ENCODE measurements around the gene TRIM47. TPM values are rescaled to one million over a fixed set of nuclear protein-coding genes. Genes with fewer than 3 reads are reported as not detected.

The TRIM47 gene, protein sequence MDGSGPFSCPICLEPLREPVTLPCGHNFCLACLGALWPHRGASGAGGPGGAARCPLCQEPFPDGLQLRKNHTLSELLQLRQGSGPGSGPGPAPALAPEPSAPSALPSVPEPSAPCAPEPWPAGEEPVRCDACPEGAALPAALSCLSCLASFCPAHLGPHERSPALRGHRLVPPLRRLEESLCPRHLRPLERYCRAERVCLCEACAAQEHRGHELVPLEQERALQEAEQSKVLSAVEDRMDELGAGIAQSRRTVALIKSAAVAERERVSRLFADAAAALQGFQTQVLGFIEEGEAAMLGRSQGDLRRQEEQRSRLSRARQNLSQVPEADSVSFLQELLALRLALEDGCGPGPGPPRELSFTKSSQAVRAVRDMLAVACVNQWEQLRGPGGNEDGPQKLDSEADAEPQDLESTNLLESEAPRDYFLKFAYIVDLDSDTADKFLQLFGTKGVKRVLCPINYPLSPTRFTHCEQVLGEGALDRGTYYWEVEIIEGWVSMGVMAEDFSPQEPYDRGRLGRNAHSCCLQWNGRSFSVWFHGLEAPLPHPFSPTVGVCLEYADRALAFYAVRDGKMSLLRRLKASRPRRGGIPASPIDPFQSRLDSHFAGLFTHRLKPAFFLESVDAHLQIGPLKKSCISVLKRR
- 40.4 and 54.2 TPM in 2 replicates for total RNA-seq (2014; rRNA removed; shearing (Covaris generic); ENCODE audit: low replicate concordance)

DNA sequence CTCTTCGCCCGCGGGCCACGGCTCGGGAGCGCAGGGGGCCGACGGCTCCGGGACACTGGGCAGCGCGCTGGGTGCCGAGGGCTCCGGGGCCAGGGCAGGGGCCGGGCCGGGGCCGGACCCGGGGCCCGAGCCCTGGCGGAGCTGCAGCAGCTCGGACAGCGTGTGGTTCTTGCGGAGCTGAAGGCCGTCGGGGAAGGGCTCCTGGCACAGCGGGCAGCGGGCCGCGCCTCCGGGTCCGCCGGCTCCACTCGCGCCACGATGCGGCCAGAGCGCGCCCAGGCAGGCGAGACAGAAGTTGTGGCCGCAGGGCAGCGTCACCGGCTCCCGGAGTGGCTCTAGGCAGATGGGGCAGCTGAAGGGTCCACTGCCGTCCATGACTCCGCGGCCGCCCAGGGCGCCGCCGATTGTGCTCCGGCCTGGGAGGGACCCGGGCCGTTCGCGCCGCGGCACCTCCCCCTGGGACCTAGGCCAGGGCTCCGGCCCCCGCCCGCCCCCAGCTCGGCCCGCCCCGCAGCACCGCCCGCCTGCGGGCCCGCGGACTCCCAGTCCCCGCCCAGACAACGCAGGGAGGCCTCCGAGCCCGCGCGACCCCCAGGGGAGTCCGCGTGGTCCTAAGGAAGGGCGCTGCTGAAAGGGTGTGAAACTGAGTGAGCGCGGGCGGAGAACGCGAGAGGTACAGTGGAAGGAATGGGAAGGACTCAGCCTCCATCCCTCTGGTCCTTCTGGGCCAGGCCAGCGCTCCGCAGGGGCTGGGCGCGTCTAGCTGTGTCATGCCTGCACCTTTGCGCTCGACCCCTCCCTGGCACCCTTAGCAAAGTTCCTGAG lies at the start of gene TRIM47:
TRIM47 (minus strand) TSS at position 408 of the 825 bp plus-strand sequence; CDS start at position 375, 33 bp downstream.
- H3K9me3 ChIP-seq = no peaks in the 10 kb centered on the region
- H3K4me3 ChIP-seq = peak within 1 kb of the TSS; percentile 59
- H3K36me3 ChIP-seq = peaks cover 24% of the 10 kb centered on the region
- H3K27me3 ChIP-seq = no peaks in the 10 kb centered on the region
- peak; percentile 77 for DNase-seq

DNA sequence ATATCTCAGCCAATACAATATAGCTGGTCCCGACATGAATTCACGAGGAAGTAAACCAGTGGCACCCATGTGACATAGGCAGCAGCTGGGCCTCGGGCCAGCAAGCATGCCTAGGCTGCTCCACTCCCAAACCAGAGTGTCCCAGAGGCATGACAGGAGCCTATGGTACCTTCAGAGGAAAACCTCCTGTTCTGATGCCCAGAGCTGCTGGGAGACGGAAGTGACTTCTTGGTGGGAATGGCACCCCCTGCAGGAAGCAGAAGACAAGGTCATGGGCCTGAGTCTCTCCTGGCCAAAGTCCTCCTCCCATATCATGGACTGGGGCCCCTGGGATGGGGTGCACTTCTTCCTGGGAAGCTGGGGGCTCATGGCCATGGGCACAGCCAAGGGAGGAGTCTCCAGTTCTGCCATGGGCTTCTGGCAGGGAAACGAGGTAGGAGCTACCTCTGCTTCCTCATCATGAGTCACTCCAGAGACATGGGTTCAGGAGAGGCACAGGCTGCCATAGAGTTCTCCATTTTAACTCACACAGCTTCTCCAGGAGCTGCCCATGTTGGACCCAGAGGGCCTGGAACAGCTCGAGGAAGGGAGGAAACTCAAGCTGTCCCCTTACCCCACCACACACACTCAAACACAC lies 49.0 kb upstream of the TRIM47 start:
- no peaks in the 10 kb centered on the region for H3K27me3 ChIP-seq
- peaks cover 8% of the 10 kb centered on the region for H3K36me3 ChIP-seq
- no peak overlapping the region for H3K4me3 ChIP-seq
- DNase-seq = no peak
- no peaks in the 10 kb centered on the region for H3K9me3 ChIP-seq

DNA sequence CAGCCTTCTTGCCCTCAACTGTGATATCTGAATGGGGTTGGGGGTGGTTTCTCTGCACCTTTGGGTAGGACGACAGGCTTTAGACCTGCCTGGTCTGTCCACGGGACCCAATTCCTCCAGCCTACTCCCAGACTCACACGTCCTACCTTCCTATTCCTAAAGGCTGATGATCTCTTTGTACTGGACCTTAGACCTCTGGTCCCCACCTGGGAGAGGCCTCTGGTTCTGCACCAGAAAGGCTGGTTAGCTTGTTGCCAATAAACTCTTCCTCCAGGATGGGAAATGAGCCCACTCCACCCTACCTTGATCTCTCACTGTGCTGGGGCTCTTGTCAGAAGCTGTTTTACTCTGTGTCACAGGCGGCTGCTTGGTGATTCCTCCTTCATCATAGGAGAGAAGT lies 48.1 kb upstream of the TRIM47 start:
- DNase-seq = no peak
- no peak overlapping the region for H3K4me3 ChIP-seq
- no peaks in the 10 kb centered on the region for H3K27me3 ChIP-seq
- no peaks in the 10 kb centered on the region for H3K9me3 ChIP-seq
- H3K36me3 ChIP-seq = peaks cover 8% of the 10 kb centered on the region

DNA sequence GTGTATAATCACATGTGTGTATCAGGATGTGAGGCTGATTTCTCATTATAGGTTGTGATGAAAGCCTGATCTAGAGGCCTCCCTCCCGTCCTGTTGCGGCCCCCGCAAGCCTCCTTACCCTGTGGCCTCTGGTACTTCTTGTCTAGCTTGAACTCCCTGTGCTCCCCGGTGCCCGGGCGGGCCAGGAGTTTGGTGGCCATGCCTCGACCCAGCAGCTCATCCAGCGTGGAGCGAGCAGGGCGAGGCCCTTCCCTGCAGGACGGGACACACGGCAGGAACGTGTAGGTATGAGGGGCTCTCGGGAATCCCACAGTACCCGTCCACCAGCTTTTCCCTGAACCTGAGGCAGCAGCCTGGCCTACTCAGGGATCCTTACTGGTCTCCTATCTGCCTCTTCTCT lies 47.5 kb upstream of the TRIM47 start:
- Histone ChIP-seq H3K27me3 (no peaks in the 10 kb centered on the region), H3K36me3 (peaks cover 8% of the 10 kb centered on the region), H3K4me3 (no peak overlapping the region), H3K9me3 (no peaks in the 10 kb centered on the region)
- no peak for DNase-seq

DNA sequence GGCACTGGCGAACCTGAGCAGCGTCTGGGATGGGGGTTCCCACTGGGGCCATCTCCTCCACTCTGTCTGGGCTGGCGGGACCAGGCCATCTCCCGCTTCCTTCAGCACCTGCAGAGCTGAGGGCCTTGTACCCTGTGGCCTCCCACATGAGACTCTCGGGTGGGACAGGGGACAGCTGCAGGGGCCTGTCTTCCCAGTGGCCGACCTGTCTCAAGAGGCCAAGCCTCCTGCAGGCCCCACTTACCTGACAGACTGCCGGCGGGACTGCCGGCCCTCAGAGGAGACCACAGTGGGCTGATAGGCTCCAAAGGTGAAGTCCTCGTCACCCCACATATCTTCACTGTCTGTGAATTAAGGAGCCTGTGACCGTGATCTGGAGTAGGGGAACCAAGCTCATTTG lies 46.7 kb upstream of the TRIM47 start:
- H3K4me3 ChIP-seq = no peak overlapping the region
- DNase-seq = no peak
- no peaks in the 10 kb centered on the region for H3K27me3 ChIP-seq
- no peaks in the 10 kb centered on the region for H3K9me3 ChIP-seq
- peaks cover 8% of the 10 kb centered on the region for H3K36me3 ChIP-seq

DNA sequence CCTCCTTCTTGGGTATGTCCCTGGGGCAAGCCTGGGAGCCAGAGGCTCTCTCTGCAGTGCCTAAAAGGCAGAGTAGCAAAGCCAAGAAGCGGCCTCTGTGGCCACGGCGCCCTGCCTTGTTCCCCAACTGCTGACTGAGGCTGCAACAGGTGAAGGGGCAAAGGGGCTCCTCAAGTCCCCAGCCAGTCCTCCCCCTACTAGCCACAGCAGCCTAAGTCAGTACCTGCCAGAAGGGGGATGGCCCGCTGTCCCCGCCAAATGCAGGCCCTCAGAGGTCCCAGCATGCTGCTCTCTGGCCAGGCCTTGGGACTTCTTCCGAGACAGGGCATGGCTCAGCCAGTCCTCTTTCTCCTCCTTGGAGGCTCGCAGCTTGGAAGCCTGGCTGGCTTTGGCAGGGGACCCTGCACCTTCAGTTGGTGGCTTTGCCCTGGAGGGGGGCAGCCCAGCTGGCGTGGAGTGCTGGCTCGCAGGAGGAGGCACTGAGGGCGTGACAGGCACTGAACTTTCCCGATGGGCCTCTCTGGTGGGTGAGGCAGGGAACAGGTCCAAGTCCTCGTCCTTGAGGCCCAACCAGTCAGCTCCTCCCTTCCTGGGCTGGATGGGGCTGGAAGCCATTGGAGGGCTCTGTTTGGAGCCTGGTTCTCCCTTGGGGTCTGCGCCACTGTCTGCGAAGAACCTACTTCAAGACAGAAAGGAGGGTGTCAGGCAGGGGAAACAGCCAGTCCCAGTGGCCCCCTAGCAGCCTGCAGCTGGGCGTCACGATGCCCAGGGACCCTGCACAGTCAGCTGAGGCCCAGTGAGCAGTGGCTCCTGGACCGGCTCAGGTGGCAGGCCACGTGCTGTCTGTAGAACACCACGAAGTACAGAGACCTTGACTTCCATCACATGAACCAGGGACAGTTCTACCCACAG lies 44.8 kb upstream of the TRIM47 start:
- DNase-seq = no peak
- Histone ChIP-seq H3K36me3 (peaks cover 8% of the 10 kb centered on the region), H3K9me3 (no peaks in the 10 kb centered on the region), H3K4me3 (no peak overlapping the region), H3K27me3 (no peaks in the 10 kb centered on the region)

DNA sequence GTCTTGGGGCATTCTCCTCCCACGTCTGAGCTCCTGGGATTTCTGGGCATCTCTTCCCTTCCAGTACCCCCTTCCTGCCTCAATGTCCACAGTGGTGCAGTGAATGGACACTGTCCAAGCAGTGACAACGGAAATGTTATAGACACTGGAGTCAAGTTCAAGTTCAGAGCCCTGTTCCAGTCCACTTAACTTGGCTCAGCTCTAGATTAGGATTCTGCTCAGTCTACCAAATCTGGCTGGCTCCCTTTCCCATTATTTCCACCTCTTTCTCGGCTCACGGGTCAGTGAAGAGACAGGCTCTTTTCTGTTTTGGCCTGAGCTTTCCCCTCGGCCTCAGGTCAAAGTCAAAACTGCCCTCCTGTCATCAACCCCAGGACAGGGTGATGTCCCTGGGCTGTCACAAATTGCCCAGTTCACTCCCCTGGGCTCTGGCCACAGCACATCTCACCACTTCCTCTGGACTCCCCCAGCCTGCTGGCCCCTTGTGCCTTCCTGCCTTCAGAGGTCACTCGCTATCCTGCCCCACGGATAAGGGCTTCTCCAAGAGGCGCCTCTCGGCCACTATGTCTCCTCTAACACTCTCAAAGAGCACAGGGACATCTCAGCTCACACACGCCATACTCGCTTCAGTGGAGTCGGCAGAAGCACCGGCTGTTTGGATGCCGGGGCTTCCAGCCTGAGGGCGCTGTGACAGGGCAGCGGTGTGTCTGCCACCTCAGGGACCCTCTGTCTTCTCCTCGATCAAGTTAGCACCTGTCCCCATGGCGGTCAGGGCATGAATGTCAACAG lies 44.0 kb upstream of the TRIM47 start:
- Histone ChIP-seq H3K4me3 (no peak overlapping the region), H3K27me3 (no peaks in the 10 kb centered on the region), H3K9me3 (no peaks in the 10 kb centered on the region), H3K36me3 (peaks cover 6% of the 10 kb centered on the region)
- no peak for DNase-seq

DNA sequence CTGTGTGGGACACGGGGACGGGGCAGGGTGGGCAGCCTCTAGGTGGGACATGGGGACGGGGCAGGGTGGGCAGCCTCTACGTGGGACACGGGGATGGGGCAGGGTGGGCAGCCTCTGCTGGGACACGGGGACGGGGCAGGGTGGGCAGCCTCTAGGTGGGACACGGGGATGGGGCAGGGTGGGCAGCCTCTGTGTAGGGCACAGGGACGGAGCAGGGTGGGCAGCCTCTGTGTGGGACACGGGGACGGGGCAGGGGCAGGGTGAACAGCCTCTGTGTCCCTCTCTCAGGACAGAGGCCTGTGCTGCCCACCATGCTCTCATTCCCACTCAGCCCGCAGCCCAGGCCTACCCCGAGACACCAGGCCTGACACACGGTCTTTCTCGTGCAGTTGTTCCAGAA lies 43.2 kb upstream of the TRIM47 start:
- no peak for DNase-seq
- peaks cover 8% of the 10 kb centered on the region; the same call in 1 of the 2 replicates for H3K36me3 ChIP-seq
- no peaks in the 10 kb centered on the region for H3K27me3 ChIP-seq
- no peak overlapping the region for H3K4me3 ChIP-seq
- no peaks in the 10 kb centered on the region for H3K9me3 ChIP-seq

DNA sequence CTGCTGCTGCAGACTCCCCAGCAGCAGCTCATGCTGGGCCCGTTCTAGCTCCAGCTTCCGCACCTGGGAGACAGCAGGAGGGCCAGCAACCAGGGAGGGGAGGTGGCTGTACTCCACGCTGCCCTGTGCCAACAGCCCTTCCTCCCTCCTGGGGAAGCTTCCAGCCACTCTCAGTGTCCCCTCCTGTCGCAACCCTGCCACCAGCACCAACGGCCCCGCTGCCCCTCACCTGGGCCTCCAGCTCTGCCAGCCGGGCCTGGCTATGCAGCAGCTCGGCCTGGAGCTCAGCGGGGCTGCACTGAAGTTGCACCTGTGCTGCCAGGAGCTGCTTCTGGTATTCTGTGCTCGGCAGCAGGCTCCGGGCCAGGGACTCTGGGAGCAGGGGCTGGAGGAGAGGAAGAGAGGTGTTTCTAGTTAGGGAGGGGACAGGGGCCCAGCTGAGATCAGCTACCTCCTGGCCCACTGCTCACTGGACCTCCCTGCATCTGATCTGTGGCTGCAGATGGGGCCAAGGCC lies 41.7 kb upstream of the TRIM47 start:
- Histone ChIP-seq H3K4me3 (no peak overlapping the region), H3K27me3 (no peaks in the 10 kb centered on the region), H3K9me3 (no peaks in the 10 kb centered on the region), H3K36me3 (peaks cover 5% of the 10 kb centered on the region; the same call in 1 of the 2 replicates)
- no peak for DNase-seq

DNA sequence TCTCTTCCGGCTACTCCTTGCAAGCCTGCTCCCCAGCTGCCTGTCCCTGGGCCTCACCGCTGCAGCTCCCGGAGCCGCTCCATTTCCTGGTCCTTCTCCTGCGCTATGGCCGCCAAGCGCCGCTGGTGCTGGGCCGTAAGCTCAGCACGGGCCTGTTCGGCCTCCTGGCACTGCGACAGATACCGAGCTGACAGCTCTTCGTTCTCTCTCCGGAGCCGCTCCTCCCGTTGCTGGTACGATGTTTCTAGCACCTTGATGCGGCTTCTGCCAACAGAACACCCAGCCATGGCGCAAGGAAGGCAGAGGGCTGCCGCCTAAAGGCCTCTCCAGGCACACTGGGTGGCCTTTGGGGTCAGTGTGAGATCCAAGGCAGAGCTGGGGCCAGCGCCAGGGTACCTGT lies 41.2 kb upstream of the TRIM47 start:
- Histone ChIP-seq H3K36me3 (peaks cover 5% of the 10 kb centered on the region; the same call in 1 of the 2 replicates), H3K4me3 (no peak overlapping the region), H3K9me3 (no peaks in the 10 kb centered on the region), H3K27me3 (no peaks in the 10 kb centered on the region)
- no peak for DNase-seq

DNA sequence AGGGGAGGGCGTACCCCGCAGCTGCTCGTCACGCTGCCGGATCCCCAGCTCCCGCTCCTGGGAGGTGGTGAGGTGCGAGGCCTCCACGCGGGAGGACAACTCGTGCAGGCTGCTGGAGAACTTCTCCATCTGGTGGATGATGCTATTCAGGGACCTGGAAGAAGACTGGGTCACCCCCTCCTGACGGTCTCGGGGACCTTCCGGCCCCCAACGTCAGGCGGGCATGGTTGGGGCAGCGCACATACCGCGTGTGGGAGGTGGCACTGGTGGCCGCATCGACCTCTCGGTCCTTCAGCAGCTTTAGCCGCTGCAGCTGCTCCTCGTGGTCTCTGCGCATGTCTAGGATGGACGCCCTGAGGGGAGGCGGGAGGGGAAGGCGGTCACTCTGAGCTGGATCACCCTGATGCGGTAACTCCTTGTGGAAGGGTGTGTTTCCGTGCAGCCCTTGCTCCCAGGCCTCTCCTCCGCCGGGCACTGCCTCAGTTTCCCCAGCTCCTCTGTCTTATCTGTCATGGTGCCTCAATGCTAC lies 39.6 kb upstream of the TRIM47 start:
- H3K36me3 ChIP-seq = peaks cover 10% of the 10 kb centered on the region; the same call in 1 of the 2 replicates
- H3K9me3 ChIP-seq = no peaks in the 10 kb centered on the region
- no peak for DNase-seq
- H3K27me3 ChIP-seq = no peaks in the 10 kb centered on the region
- no peak overlapping the region for H3K4me3 ChIP-seq

DNA sequence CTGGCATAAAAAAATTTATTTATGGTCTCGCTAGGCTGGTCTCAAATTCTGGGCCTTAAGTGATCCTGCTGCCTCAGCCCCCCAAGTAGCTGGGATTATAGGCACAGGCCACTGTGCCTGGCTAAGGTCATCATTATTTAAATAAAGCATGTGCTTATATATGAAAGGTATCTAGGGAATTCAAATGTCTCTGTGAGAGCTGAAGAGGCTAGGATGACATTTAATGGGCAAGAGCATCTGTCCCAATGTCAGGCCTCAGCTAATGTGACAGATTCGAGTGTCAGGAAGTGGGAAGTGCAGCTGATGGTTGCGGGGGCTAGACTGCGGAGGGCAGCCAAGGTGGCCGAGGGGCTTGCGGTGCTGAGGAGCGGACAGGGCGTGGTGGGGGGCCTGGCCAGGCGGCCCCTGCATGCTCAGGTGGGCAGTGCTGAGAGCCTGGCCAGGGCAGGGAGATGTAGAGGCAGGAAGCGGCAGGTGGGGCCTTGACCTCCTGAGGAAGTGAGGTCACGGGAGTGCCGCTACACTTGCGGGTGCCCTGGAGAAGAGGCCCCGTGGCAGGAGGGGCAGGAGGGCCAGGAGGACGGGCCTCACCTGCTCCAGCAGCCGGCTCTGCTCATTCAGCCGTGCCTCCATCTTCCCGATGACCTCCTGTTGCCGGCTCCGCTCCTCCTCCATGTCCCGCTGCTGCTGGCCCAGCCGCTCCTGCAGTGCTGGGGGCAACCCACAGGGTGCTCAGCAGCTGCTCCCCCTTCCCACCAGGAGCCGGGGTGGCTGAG lies 38.9 kb upstream of the TRIM47 start:
- Histone ChIP-seq H3K4me3 (no peak overlapping the region), H3K9me3 (no peaks in the 10 kb centered on the region), H3K36me3 (peaks cover 10% of the 10 kb centered on the region; the same call in 1 of the 2 replicates), H3K27me3 (no peaks in the 10 kb centered on the region)
- DNase-seq = no peak

DNA sequence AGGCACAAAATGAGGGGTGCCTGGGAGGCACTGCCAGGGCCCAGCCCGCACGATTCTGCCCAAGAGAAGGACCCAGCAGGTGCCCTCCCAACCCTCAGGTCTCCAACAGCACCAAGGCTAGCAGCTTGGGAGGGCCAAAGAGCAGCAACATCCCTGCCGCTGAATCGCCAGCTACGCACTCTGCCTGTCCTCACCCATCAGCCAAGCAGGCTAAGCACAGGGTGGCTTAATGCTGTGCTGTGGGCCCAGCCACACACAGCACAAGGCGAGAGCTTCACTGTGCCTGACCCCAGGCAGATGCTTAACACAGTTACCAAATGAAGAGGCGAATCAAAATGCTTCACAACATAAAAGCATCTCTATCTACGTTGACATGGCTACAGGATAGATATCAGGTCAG lies 36.9 kb upstream of the TRIM47 start:
- DNase-seq = no peak
- no peaks in the 10 kb centered on the region for H3K9me3 ChIP-seq
- no peaks in the 10 kb centered on the region for H3K27me3 ChIP-seq
- H3K36me3 ChIP-seq = peaks cover 10% of the 10 kb centered on the region; the same call in 1 of the 2 replicates
- H3K4me3 ChIP-seq = no peak overlapping the region

All from MG63 (cell line).